Smooth muscle cell (in vitro differentiated cells): ENCODE data around the gene KRTAP10-5. TPM values are rescaled to one million over a fixed set of nuclear protein-coding genes. Genes with fewer than 3 reads are reported as not detected.

Experiments used
- DNase-seq: peaks from one replicate; lab custom pipeline; 2025; ENCODE audit not compliant: unreplicated experiment; lab: John Stamatoyannopoulos, UW
- H2AFZ ChIP-seq: fragments of 200-600 bp; sonication (generic); 2 replicates; pipeline ENCODE4 v1.6.0; 2016; ENCODE audit warnings: antibody characterized with exemption, low read depth, mild to moderate bottlenecking
- H3F3A ChIP-seq: fragments of 200-600 bp; sonication (generic); 2 replicates; pipeline ENCODE4 v1.6.0; 2017; ENCODE audit warnings: antibody characterized with exemption, low read depth
- H3K27ac ChIP-seq: fragments of 200-600 bp; sonication (generic); 2 replicates; pipeline ENCODE4 v1.5.1; 2016; ENCODE audit warnings: low read depth, mild to moderate bottlenecking
- H3K27me3 ChIP-seq: fragments of 200-600 bp; sonication (generic); 2 replicates; pipeline ENCODE4 v1.6.1; 2016; ENCODE audit warnings: low read depth, mild to moderate bottlenecking
- H3K36me3 ChIP-seq: fragments of 200-600 bp; sonication (generic); 2 replicates; pipeline ENCODE4 v1.5.1; 2016; ENCODE audit warnings: low read depth
- H3K4me1 ChIP-seq: fragments of 200-600 bp; sonication (generic); 2 replicates; pipeline ENCODE4 v1.5.1; 2016; ENCODE audit warnings: low read depth
- H3K4me2 ChIP-seq: fragments of 200-600 bp; sonication (generic); 2 replicates; pipeline ENCODE4 v1.6.0; 2016; ENCODE audit warnings: mild to moderate bottlenecking
- H3K4me3 ChIP-seq: fragments of 200-600 bp; sonication (generic); 2 replicates; pipeline ENCODE4 v1.5.1; 2016; ENCODE audit warnings: mild to moderate bottlenecking
- H3K79me2 ChIP-seq: fragments of 200-600 bp; sonication (generic); 2 replicates; pipeline ENCODE4 v1.6.0; 2016; ENCODE audit warnings: low read depth, mild to moderate bottlenecking
- H3K9ac ChIP-seq: fragments of 200-600 bp; sonication (generic); 2 replicates; pipeline ENCODE4 v1.6.0; 2016; ENCODE audit warnings: low read depth
- H3K9me3 ChIP-seq: fragments of 200-600 bp; sonication (generic); replicated peaks from 2 replicates; pipeline ENCODE4 v1.5.1; 2016; ENCODE audit warnings: low read depth
- H4K20me1 ChIP-seq: fragments of 200-600 bp; sonication (generic); 2 replicates; pipeline ENCODE4 v1.6.0; 2016; ENCODE audit warnings: low read depth
- WGBS: methylation state at CpG from one replicate; pipeline ENCODE4 v1.1.7; 2016; ENCODE audit warnings: low lambda C conversion rate; 5-methylcytosine and 5-hydroxymethylcytosine counted together
- polyA plus RNA-seq: library from polyadenylated mRNA; unstranded; fragments of >200 nt; fragmentation: Nextera tagmentation; extraction: Ambion mirVana; gene quantifications from 2 replicates; pipeline ENCODE4 v1.2.1, GENCODE V29; 2016
- total RNA-seq: library from RNA; depleted of rRNA; stranded (reverse); fragments of >200 nt; gene quantifications from 2 replicates; pipeline ENCODE4 v1.2.3, GENCODE V29; 2014
- TF ChIP-seq, protein P1 (sequence below): fragments of 200-600 bp; sonication (generic); IDR thresholded peaks from 2 replicates; pipeline ENCODE4 v1.5.1; 2017; ENCODE audit warnings: borderline replicate concordance, mild to moderate bottlenecking, antibody characterized with exemption; ENCODE audit not compliant: insufficient read depth, poor library complexity, severe bottlenecking

Gene KRTAP10-5
- total and polyA plus RNA-seq, 2 experiments from 2014 or later, result not detected

DNA sequence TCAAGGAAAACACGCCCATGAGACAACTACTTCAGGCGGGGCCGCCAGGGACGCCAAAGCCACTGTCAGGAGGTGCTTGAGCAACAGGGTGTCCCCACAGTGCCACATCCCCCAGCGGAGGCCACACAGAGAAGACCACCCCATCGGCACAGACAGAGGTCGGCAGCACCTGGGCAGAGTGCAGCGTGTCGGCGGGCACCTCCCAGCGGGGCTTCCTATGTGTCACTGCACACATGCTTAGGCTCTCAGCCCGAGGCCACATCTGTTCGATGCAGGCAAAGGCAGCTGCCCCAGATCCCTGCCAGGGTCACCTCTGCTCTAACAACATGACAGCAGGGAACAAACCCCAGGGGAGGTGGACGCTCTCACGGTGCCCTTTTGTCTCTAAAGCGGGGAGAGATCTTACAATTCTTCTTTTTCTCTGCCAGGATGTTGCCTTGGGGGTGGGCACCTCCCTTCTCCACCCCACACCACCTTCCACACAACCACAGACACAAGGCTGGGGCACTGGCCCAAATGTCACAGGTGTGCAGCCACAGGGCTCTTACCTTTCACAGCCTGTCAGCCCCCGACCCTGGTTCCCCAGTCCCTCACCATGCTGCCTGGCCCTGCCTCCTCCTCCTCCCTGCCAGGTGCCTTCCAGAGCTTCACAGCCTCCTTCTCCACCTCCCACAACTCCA is 35.6 kb upstream of the KRTAP10-5 start:
- DNase-seq, result no peak
- H3K9me3 ChIP-seq, result peaks cover 2% of the 10 kb centered on the region
- H3K4me2 ChIP-seq, result no peak overlapping the region
- 90% methylated on average over 17 of the region's 17 CpGs for WGBS
- H3K27me3 ChIP-seq, result no peaks in the 10 kb centered on the region
- no peaks in the 10 kb centered on the region for H4K20me1 ChIP-seq
- H3K4me1 ChIP-seq, result no peaks in the 10 kb centered on the region
- no peaks in the 10 kb centered on the region for H3K79me2 ChIP-seq
- TF ChIP-seq, protein P1, sequence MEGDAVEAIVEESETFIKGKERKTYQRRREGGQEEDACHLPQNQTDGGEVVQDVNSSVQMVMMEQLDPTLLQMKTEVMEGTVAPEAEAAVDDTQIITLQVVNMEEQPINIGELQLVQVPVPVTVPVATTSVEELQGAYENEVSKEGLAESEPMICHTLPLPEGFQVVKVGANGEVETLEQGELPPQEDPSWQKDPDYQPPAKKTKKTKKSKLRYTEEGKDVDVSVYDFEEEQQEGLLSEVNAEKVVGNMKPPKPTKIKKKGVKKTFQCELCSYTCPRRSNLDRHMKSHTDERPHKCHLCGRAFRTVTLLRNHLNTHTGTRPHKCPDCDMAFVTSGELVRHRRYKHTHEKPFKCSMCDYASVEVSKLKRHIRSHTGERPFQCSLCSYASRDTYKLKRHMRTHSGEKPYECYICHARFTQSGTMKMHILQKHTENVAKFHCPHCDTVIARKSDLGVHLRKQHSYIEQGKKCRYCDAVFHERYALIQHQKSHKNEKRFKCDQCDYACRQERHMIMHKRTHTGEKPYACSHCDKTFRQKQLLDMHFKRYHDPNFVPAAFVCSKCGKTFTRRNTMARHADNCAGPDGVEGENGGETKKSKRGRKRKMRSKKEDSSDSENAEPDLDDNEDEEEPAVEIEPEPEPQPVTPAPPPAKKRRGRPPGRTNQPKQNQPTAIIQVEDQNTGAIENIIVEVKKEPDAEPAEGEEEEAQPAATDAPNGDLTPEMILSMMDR, result no peak
- no peaks in the 10 kb centered on the region for H3K36me3 ChIP-seq
- no peak overlapping the region for H2AFZ ChIP-seq
- H3K27ac ChIP-seq, result no peak overlapping the region
- H3F3A ChIP-seq, result no peaks in the 10 kb centered on the region
- no peak overlapping the region for H3K4me3 ChIP-seq
- no peak overlapping the region for H3K9ac ChIP-seq

DNA sequence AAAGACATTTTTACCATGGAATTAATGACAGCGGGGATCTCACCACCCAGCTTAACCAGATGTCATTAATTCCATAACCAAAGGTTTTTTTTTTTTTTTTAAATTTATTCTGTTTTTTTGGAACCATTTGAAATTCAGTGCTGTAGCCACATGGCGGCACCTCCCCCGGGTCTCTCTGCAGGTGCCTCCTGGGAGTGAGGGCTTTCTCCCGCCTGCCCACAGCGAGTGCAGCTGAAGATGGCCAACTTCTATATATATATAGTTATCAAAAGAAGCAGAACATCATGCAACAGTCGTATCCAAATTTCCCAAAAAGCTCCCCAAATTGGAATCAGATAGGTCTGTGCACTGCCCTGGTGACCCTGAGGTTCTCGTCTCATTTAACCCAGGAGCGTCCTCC is 35.1 kb upstream of the KRTAP10-5 start:
- Histone ChIP-seq H4K20me1 (no peaks in the 10 kb centered on the region), H3K9me3 (peaks cover 4% of the 10 kb centered on the region), H3K27ac (no peak overlapping the region), H2AFZ (no peak overlapping the region), H3K4me3 (no peak overlapping the region), H3K36me3 (no peaks in the 10 kb centered on the region), H3K9ac (no peak overlapping the region), H3F3A (no peaks in the 10 kb centered on the region), H3K79me2 (no peaks in the 10 kb centered on the region), H3K4me2 (no peak overlapping the region), H3K4me1 (no peaks in the 10 kb centered on the region), H3K27me3 (no peaks in the 10 kb centered on the region)
- WGBS, result 94% methylated on average over 8 of the region's 8 CpGs
- TF ChIP-seq, protein P1, result no peak
- DNase-seq, result no peak

DNA sequence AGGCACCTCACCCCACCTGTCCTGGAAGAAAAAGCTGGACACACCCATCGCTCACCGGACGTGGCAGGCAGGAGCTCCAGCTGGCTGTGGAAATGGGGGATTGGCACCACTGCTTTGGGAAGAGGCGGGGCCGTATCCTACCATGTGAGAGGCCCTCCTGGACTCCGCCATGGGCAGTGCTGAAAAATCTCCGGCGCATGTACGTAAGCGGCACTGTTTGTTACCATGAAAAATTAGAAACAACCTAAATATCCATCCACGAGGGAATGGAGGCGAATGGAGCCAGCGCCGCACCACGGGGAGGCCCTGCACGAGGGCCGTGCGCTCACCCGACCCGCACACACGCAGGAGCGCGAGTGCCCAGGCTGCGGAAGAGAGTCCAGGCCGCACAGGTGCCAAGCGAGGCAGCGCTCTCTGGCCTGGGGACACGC is 34.6 kb upstream of the KRTAP10-5 start:
- no peak overlapping the region for H2AFZ ChIP-seq
- H3K27me3 ChIP-seq, result no peaks in the 10 kb centered on the region
- H3K4me3 ChIP-seq, result no peak overlapping the region
- no peaks in the 10 kb centered on the region for H3K79me2 ChIP-seq
- no peaks in the 10 kb centered on the region for H3K36me3 ChIP-seq
- no peak overlapping the region for H3K27ac ChIP-seq
- no peak for DNase-seq
- H3K4me1 ChIP-seq, result no peaks in the 10 kb centered on the region
- TF ChIP-seq, protein P1, result no peak
- H3K4me2 ChIP-seq, result no peak overlapping the region
- H3F3A ChIP-seq, result no peaks in the 10 kb centered on the region
- WGBS, result 94% methylated on average over 28 of the region's 28 CpGs
- no peak overlapping the region for H3K9ac ChIP-seq
- no peaks in the 10 kb centered on the region for H4K20me1 ChIP-seq
- H3K9me3 ChIP-seq, result peaks cover 9% of the 10 kb centered on the region

DNA sequence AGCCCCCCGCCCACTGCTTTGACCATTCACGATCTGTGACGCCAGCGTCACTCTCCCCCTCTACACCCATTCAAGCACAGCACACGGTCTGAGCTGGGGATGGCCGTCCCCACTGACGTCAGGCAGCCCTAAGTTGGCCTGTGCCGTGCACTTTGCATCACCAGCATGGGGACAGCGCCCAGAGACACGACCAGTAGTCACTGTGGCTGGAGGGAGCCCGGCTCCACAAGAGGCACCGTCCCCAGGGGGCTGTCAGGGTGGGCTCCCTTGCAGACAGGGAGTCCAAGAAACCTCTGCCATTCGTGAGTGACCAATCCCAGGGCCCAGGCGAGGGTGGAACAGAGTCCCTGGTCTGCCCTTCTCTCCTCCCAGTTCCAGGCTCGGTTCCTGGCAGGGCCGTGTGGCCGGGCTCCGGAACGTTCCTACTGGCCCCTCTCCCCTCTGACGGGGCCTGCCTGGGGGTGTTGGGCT is 33.8 kb upstream of the KRTAP10-5 start:
- Histone ChIP-seq H3K9ac (no peak overlapping the region), H3K4me2 (no peak overlapping the region), H3F3A (no peaks in the 10 kb centered on the region), H3K9me3 (peaks cover 9% of the 10 kb centered on the region), H2AFZ (no peak overlapping the region), H4K20me1 (no peaks in the 10 kb centered on the region), H3K4me3 (no peak overlapping the region), H3K27ac (no peak overlapping the region), H3K79me2 (no peaks in the 10 kb centered on the region), H3K36me3 (no peaks in the 10 kb centered on the region), H3K27me3 (no peaks in the 10 kb centered on the region), H3K4me1 (no peaks in the 10 kb centered on the region)
- no peak for DNase-seq
- TF ChIP-seq, protein P1, result no peak
- WGBS, result 88% methylated on average over 19 of the region's 20 CpGs
